SK-N-SH treated with all-trans-retinoic acid at 6 μM for 48 hours (cell line): Measurements from ENCODE around the gene TFDP1.

Experiments
- ATAC-seq: fragments of 200-7000 bp; cut with Tn5 transposase; 3 replicates; pipeline ENCODE4 v1.9.1; 2020; ENCODE audit warnings: mild to moderate bottlenecking, moderate library complexity
- ARNTL ChIP-seq: fragments of 450-650 bp; formaldehyde crosslinking; IDR thresholded peaks from 2 replicates; pipeline ENCODE4 v1.5.0; 2020; ENCODE audit warnings: low read depth, mild to moderate bottlenecking, moderate library complexity, borderline replicate concordance
- BACH2 ChIP-seq: fragments of 250-450 bp; sonication (Bioruptor Pico); IDR thresholded peaks from 2 replicates; pipeline ENCODE4 v1.9.0; 2021; ENCODE audit warnings: mild to moderate bottlenecking, borderline replicate concordance
- CSDC2 ChIP-seq: fragments of 250-450 bp; sonication (Bioruptor Pico); IDR thresholded peaks from 2 replicates; pipeline ENCODE4 v1.5.0; 2020; ENCODE audit warnings: mild to moderate bottlenecking, moderate library complexity
- CSRNP3 ChIP-seq: fragments of 250-450 bp; sonication (Bioruptor Pico); IDR thresholded peaks from 2 replicates; pipeline ENCODE4 v1.5.1; 2021; ENCODE audit warnings: mild to moderate bottlenecking, moderate library complexity
- ESRRG ChIP-seq: fragments of 250-450 bp; sonication (Bioruptor Pico); IDR thresholded peaks from 2 replicates; pipeline ENCODE4 v1.6.1; 2021; ENCODE audit warnings: mild to moderate bottlenecking
- GLIS3 ChIP-seq: fragments of 250-450 bp; sonication (Bioruptor Pico); IDR thresholded peaks from 2 replicates; pipeline ENCODE4 v1.5.0; 2020; ENCODE audit warnings: mild to moderate bottlenecking, moderate library complexity
- ISL1 ChIP-seq: fragments of 250-450 bp; sonication (Bioruptor Pico); IDR thresholded peaks from 2 replicates; pipeline ENCODE4 v2.1.2; 2022; ENCODE audit warnings: mild to moderate bottlenecking, moderate library complexity
- PATZ1 ChIP-seq: fragments of 250-450 bp; sonication (Bioruptor Pico); IDR thresholded peaks from 2 replicates; pipeline ENCODE4 v1.8.0; 2020; ENCODE audit warnings: mild to moderate bottlenecking, moderate library complexity, borderline replicate concordance
- PPARA ChIP-seq: fragments of 250-450 bp; sonication (Bioruptor Pico); IDR thresholded peaks from 2 replicates; pipeline ENCODE4 v1.5.0; 2020; ENCODE audit warnings: mild to moderate bottlenecking, borderline replicate concordance
- RARB ChIP-seq: fragments of 250-450 bp; sonication (Bioruptor Pico); IDR thresholded peaks from 2 replicates; pipeline ENCODE4 v1.8.0; 2021; ENCODE audit warnings: mild to moderate bottlenecking, moderate library complexity
- SNAI2 ChIP-seq: fragments of 250-450 bp; sonication (Bioruptor Pico); IDR thresholded peaks from 2 replicates; pipeline ENCODE4 v1.5.0; 2020; ENCODE audit warnings: mild to moderate bottlenecking, moderate library complexity
- TCF4 ChIP-seq: fragments of 250-450 bp; sonication (Bioruptor Pico); IDR thresholded peaks from 2 replicates; pipeline ENCODE4 v1.8.0; 2021; ENCODE audit warnings: mild to moderate bottlenecking, moderate library complexity, borderline replicate concordance
- TOX ChIP-seq: fragments of 250-450 bp; sonication (Bioruptor Pico); IDR thresholded peaks from 2 replicates; pipeline ENCODE4 v1.8.0; 2021; ENCODE audit warnings: mild to moderate bottlenecking, moderate library complexity, borderline replicate concordance
- TSHZ2 ChIP-seq: fragments of 250-450 bp; sonication (Bioruptor Pico); IDR thresholded peaks from 2 replicates; pipeline ENCODE4 v1.5.0; 2020; ENCODE audit warnings: mild to moderate bottlenecking, moderate library complexity
- ZC3H10 ChIP-seq: fragments of 250-450 bp; sonication (Bioruptor Pico); IDR thresholded peaks from 2 replicates; pipeline ENCODE4 v1.5.1; 2021; ENCODE audit warnings: mild to moderate bottlenecking, moderate library complexity
- ZFP3 ChIP-seq: fragments of 250-450 bp; sonication (Bioruptor Pico); IDR thresholded peaks from 2 replicates; pipeline ENCODE4 v1.5.0; 2020; ENCODE audit warnings: mild to moderate bottlenecking, moderate library complexity
- ZFP30 ChIP-seq: fragments of 450-650 bp; formaldehyde crosslinking; IDR thresholded peaks from 2 replicates; pipeline ENCODE4 v1.5.0; 2022; ENCODE audit warnings: mild to moderate bottlenecking, moderate library complexity
- ZNF565 ChIP-seq: fragments of 450-650 bp; formaldehyde crosslinking; conservative IDR thresholded peaks from 2 replicates; pipeline ENCODE4 v1.5.0; 2020; ENCODE audit warnings: low read depth, mild to moderate bottlenecking, moderate library complexity
- ZNF8 ChIP-seq: fragments of 450-650 bp; formaldehyde crosslinking; IDR thresholded peaks from 2 replicates; pipeline ENCODE4 v1.5.0; 2020; ENCODE audit warnings: mild to moderate bottlenecking, moderate library complexity

TFDP1 gene

GRCh38 chr13:113635048-113635420 is 50.5 kb downstream of the TFDP1 start (continued):
- TF ChIP-seq TSHZ2 (CRISPR knock-in tag) (no peak), ZC3H10 (CRISPR knock-in tag) (no peak), RARB (no peak)

GRCh38 chr13:113635709-113636108 is 51.2 kb downstream of the TFDP1 start:
- TF ChIP-seq ZFP3 (no peak), ISL1 (CRISPR knock-in tag) (no peak)
- no peak for ATAC-seq

- TF ChIP-seq ZNF8 (CRISPR knock-in tag) (no peak), ESRRG (CRISPR knock-in tag) (no peak), CSDC2 (no peak), ZNF565 (CRISPR knock-in tag) (no peak), BACH2 (CRISPR knock-in tag) (no peak), TOX (CRISPR knock-in tag) (no peak), CSRNP3 (CRISPR knock-in tag) (no peak), PPARA (no peak)
- ATAC-seq, result no peak
Observed at GRCh38 chr13:113636266-113636963, 51.9 kb downstream of the TFDP1 start.

GRCh38 chr13:113637262-113638160 is 53.0 kb downstream of the TFDP1 start:
- TF ChIP-seq GLIS3 (no peak), PATZ1 (no peak), CSDC2 (no peak), BACH2 (CRISPR knock-in tag) (no peak), ZFP3 (no peak), ARNTL (CRISPR knock-in tag) (no peak), CSRNP3 (CRISPR knock-in tag) (no peak), RARB (no peak), ZNF565 (CRISPR knock-in tag) (no peak), SNAI2 (no peak), ZFP30 (CRISPR knock-in tag) (no peak), TCF4 (CRISPR knock-in tag) (no peak), ISL1 (CRISPR knock-in tag) (no peak)
- no peak for ATAC-seq
